Stimulated activated naive CD8-positive, alpha-beta T cell treated with anti-CD3 and anti-CD28 coated beads, Interleukin-15, Interleukin-2, amounts not matched to agents 100 U/mL and 50 U/mL, for 24 hours (primary cell): ENCODE data around the gene ABCA5.
"Not testable (repeated sequence)": the region's sequence is repeated elsewhere in the genome, so short reads cannot be mapped to it uniquely, and the experiment has no call there.

Experiments
- ATAC-seq: fragments of 150-1000 bp; cut with Tn5 transposase; one replicate; pipeline ENCODE4 v1.10.0; 2021
- DNase-seq: peaks from one replicate; pipeline ENCODE4 v3.0.0; 2021

ABCA5 gene

GRCh38 chr17:69331756-69332155 is 4.8 kb upstream of the ABCA5 start:
- ATAC-seq = no peak
- no peak for DNase-seq

GRCh38 chr17:69326377-69327059 is 415 bp downstream of the ABCA5 start:
- peak; percentile 7 for DNase-seq
- no peak for ATAC-seq

- ATAC-seq (no peak), DNase-seq (no peak)
These were observed 1.2 kb downstream of the ABCA5 start for GRCh38 chr17:69325518-69326376.

GRCh38 chr17:69323806-69324205 is 3.1 kb downstream of the ABCA5 start:
- DNase-seq = no peak
- ATAC-seq = no peak

GRCh38 chr17:69320908-69321238 is 6.1 kb downstream of the ABCA5 start:
- no peak for DNase-seq

GRCh38 chr17:69320210-69320907 is 6.6 kb downstream of the ABCA5 start:
- ATAC-seq (no peak), DNase-seq (no peak)

More at GRCh38 chr17:69320908-69321238, 6.1 kb downstream of the ABCA5 start:
- ATAC-seq = no peak

GRCh38 chr17:69317625-69318024 is 9.3 kb downstream of the ABCA5 start:
- ATAC-seq (no peak), DNase-seq (no peak)

GRCh38 chr17:69314246-69315065 is 12.5 kb downstream of the ABCA5 start:
- DNase-seq (no peak), ATAC-seq (no peak)

- DNase-seq (no peak), ATAC-seq (no peak)
These were observed 21.8 kb downstream of the ABCA5 start for GRCh38 chr17:69305177-69305576.

- DNase-seq (no peak), ATAC-seq (no peak)
These were observed 24.3 kb downstream of the ABCA5 start for GRCh38 chr17:69302682-69303081.

GRCh38 chr17:69300222-69300621 is 26.7 kb downstream of the ABCA5 start:
- ATAC-seq (no peak), DNase-seq (no peak)

GRCh38 chr17:69298120-69298722 is 28.7 kb downstream of the ABCA5 start:
- not testable (repeated sequence) for ATAC-seq, DNase-seq

GRCh38 chr17:69287168-69287567 is 39.8 kb downstream of the ABCA5 start:
- DNase-seq = no peak
- ATAC-seq = no peak

- DNase-seq (no peak), ATAC-seq (no peak)
These were observed 40.7 kb downstream of the ABCA5 start for GRCh38 chr17:69286257-69286656.

- DNase-seq (no peak), ATAC-seq (no peak)
These were observed 42.3 kb downstream of the ABCA5 start for GRCh38 chr17:69284646-69285045.

- ATAC-seq (no peak), DNase-seq (no peak)
These were observed 44.9 kb downstream of the ABCA5 start for GRCh38 chr17:69282002-69282401.

- ATAC-seq, DNase-seq: not testable (repeated sequence)
These were observed 50.7 kb downstream of the ABCA5 start for GRCh38 chr17:69276279-69276678.

- DNase-seq (no peak), ATAC-seq (no peak)
These were observed 51.2 kb downstream of the ABCA5 start for GRCh38 chr17:69275751-69276150.

- no peak for ATAC-seq
These were observed 55.9 kb downstream of the ABCA5 start for GRCh38 chr17:69271023-69271422.

GRCh38 chr17:69269131-69269998 is 57.6 kb downstream of the ABCA5 start:
- DNase-seq = no peak

More at GRCh38 chr17:69271023-69271422, 55.9 kb downstream of the ABCA5 start:
- DNase-seq = no peak

More at GRCh38 chr17:69269131-69269998, 57.6 kb downstream of the ABCA5 start:
- ATAC-seq = no peak
